C4-2B (cell line): ENCODE measurements around the gene MEIS2.

Source experiments
- H3K27ac ChIP-seq: fragments of 450-650 bp; 2 replicates; pipeline ENCODE4 v1.5.1; 2017
- CTCF ChIP-seq: fragments of 450-650 bp; conservative IDR thresholded peaks from 2 replicates; pipeline ENCODE4 v1.5.1; 2017; ENCODE audit warnings: mild to moderate bottlenecking
- ZFX ChIP-seq: fragments of 450-650 bp; IDR thresholded peaks from 2 replicates; pipeline ENCODE4 v1.6.1; 2017

MEIS2 gene

GRCh38 chr15:37131621-37132020 is 31.3 kb upstream of the MEIS2 start:
- TF ChIP-seq ZFX = no peak
- TF ChIP-seq CTCF = no peak

GRCh38 chr15:37130356-37130755 is 30.0 kb upstream of the MEIS2 start:
- no peak overlapping the region for H3K27ac ChIP-seq

More at GRCh38 chr15:37131621-37132020, 31.3 kb upstream of the MEIS2 start:
- no peak overlapping the region for H3K27ac ChIP-seq

GRCh38 chr15:37125143-37125542 is 24.8 kb upstream of the MEIS2 start:
- no peak overlapping the region for H3K27ac ChIP-seq

More at GRCh38 chr15:37130356-37130755, 30.0 kb upstream of the MEIS2 start:
- TF ChIP-seq ZFX = no peak

GRCh38 chr15:37124331-37124730 is 24.0 kb upstream of the MEIS2 start:
- no peak overlapping the region for H3K27ac ChIP-seq
- TF ChIP-seq CTCF (no peak), ZFX (no peak)

More at GRCh38 chr15:37125143-37125542, 24.8 kb upstream of the MEIS2 start:
- TF ChIP-seq ZFX (no peak), CTCF (no peak)

- TF ChIP-seq CTCF = no peak
- no peak for TF ChIP-seq ZFX
- H3K27ac ChIP-seq = no peak overlapping the region
These were observed 22.4 kb upstream of the MEIS2 start for GRCh38 chr15:37122703-37123102.

GRCh38 chr15:37121492-37121891 is 21.1 kb upstream of the MEIS2 start:
- no peak for TF ChIP-seq ZFX
- no peak for TF ChIP-seq CTCF
- no peak overlapping the region for H3K27ac ChIP-seq

GRCh38 chr15:37117030-37117429 is 16.7 kb upstream of the MEIS2 start:
- no peak for TF ChIP-seq ZFX
- no peak for TF ChIP-seq CTCF
- H3K27ac ChIP-seq = no peak overlapping the region

GRCh38 chr15:37115538-37115937 is 15.2 kb upstream of the MEIS2 start:
- TF ChIP-seq ZFX (no peak), CTCF (no peak)
- no peak overlapping the region for H3K27ac ChIP-seq
